Kidney epithelial cell (primary cell): ENCODE results near the gene PSG6. TPM values are rescaled to one million over a fixed set of nuclear protein-coding genes. Genes with fewer than 3 reads are reported as not detected.
"Not testable (repeated sequence)": the region's sequence is repeated elsewhere in the genome, so short reads cannot be mapped to it uniquely, and the experiment has no call there.

ENCODE experiments used
- DNase-seq: peaks from one replicate; pipeline ENCODE4 v3.0.0-alpha.2; 2010; ENCODE audit warnings: low read depth
- H3K27me3 ChIP-seq: 2 replicates; pipeline ENCODE4 v1.6.0; 2011; ENCODE audit warnings: low read length; ENCODE audit not compliant: control insufficient read depth, insufficient read depth
- H3K36me3 ChIP-seq: 2 replicates; pipeline ENCODE4 v1.5.1; 2011; ENCODE audit warnings: low read length; ENCODE audit not compliant: control insufficient read depth, insufficient read depth
- H3K4me3 ChIP-seq: 2 replicates; pipeline ENCODE4 v1.5.1; 2011; ENCODE audit warnings: low read depth, mild to moderate bottlenecking, control low read depth, low read length
- total RNA-seq: library from RNA; depleted of rRNA; stranded (reverse); fragments of >200 nt; gene quantifications from 2 replicates; pipeline ENCODE4 v1.2.3, GENCODE V29; 2015
- TF ChIP-seq, protein P1 (sequence below): IDR thresholded peaks from 2 replicates; pipeline ENCODE4 v1.5.1; 2011; ENCODE audit warnings: mild to moderate bottlenecking, moderate library complexity, low read length, control low read depth, inconsistent platforms; ENCODE audit not compliant: insufficient read depth, poor library complexity, severe bottlenecking

Gene PSG6
- total RNA-seq, 1 donor from 2014 or later, result not detected

DNA sequence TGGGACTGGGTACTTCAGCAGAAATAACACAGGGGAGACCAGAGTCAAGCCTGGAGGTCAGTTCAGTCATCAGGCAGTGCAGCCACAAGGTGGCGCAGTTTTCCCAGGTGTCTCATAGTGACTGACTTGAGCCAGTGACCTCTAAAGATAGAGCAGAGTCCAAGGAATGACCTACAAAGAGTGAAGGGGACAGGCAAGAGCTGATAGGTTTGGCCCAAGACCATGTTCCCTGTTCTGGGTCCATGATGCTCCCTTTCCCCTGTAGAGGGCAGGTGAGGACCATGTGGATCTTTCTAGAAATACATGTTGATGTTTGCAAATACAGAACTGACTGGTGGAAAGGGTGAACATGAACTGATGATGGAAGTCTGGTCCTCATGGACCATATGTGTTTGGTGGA is 12.5 kb upstream of the PSG6 start:
- not testable (repeated sequence) for DNase-seq, H3K4me3 ChIP-seq, H3K36me3 ChIP-seq, H3K27me3 ChIP-seq
- TF ChIP-seq, protein P1, sequence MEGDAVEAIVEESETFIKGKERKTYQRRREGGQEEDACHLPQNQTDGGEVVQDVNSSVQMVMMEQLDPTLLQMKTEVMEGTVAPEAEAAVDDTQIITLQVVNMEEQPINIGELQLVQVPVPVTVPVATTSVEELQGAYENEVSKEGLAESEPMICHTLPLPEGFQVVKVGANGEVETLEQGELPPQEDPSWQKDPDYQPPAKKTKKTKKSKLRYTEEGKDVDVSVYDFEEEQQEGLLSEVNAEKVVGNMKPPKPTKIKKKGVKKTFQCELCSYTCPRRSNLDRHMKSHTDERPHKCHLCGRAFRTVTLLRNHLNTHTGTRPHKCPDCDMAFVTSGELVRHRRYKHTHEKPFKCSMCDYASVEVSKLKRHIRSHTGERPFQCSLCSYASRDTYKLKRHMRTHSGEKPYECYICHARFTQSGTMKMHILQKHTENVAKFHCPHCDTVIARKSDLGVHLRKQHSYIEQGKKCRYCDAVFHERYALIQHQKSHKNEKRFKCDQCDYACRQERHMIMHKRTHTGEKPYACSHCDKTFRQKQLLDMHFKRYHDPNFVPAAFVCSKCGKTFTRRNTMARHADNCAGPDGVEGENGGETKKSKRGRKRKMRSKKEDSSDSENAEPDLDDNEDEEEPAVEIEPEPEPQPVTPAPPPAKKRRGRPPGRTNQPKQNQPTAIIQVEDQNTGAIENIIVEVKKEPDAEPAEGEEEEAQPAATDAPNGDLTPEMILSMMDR, result peak; percentile 8

DNA sequence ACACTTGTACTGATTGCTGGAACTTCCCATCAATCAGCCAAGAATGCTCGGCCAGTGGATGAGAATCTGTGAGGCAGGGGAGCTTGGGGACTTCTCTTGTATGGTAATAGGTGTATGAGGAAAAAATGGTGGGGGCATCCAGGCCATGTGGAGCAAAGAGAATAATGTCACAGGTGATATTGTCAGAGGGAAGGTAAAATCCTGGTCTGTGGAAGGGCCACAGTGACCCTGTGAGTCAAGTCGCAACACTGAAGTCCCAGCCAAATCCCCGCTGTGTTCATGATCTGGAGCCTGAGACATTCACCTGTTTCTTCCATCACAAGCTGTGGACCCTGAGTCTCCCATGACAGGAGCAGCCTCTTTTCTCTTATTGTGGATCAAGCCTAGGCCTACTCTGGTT is 11.2 kb upstream of the PSG6 start:
- Histone ChIP-seq H3K27me3 (no peaks in the 10 kb centered on the region), H3K4me3 (no peak overlapping the region), H3K36me3 (no peaks in the 10 kb centered on the region)
- no peak for DNase-seq
- TF ChIP-seq, protein P1, result no peak

DNA sequence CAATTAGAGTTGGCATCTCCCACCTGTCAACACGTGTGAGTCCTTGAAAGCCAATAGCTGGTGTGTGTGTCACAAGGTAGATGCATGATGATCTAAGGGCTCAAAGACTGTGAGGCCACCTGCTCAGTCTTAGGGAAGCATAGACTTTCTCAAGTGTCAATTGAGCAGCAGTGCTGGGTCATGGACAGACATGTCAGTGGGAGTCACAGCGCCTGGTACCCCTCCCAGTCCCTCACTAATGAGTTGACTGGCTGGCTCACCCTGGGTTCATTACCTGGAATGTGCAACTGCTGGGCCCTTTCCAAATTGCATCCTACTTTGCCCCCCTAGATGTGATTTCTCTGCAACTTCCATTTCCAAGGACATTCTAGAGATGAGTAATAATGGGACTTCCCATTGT is 9.1 kb upstream of the PSG6 start:
- TF ChIP-seq, protein P1, result no peak

DNA sequence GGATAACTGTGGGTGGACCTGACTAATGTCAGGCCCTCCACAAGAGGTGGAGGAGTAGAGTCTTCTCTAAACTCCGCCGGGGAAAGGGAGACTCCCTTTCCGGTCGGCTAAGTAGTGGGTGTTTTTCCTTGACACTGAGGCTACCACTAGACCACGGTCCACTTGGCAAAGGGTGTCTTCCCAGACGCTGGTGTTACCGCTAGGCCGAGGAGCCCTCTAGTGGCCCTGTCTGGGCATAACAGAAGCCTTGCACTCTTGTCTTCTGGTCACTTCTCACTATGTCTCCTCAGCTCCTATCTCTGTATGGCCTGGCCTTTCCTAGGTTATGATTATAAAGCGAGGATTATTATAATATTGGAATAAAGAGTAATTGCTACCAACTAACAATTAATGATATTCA is 5.4 kb upstream of the PSG6 start:
- DNase-seq, H3K27me3 ChIP-seq, H3K36me3 ChIP-seq, H3K4me3 ChIP-seq: not testable (repeated sequence)
- TF ChIP-seq, protein P1, result peak; percentile 56

More for the DNA sequence above, 9.1 kb upstream of the PSG6 start:
- Histone ChIP-seq H3K4me3 (no peak overlapping the region), H3K36me3 (no peaks in the 10 kb centered on the region), H3K27me3 (no peaks in the 10 kb centered on the region)
- no peak for DNase-seq

DNA sequence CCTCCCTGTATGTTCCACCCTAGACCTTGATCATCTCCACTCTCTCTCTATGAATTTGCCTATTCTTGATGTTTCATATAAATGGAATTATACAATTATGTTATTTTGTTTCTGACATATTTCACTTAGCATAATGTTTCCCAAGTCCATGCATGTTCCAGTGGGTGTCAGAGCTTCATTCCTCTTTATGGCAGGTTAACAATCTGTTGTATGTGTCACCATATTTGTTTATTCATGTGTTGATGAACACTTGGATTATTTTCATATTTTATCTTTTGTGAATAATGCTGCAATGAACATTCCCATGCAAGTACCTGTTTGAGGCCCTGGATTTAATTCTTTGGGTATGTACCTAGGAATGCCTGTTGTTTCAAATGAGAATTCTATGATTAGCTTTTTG is 3.3 kb upstream of the PSG6 start:
- not testable (repeated sequence) for DNase-seq, H3K36me3 ChIP-seq, H3K27me3 ChIP-seq, H3K4me3 ChIP-seq

DNA sequence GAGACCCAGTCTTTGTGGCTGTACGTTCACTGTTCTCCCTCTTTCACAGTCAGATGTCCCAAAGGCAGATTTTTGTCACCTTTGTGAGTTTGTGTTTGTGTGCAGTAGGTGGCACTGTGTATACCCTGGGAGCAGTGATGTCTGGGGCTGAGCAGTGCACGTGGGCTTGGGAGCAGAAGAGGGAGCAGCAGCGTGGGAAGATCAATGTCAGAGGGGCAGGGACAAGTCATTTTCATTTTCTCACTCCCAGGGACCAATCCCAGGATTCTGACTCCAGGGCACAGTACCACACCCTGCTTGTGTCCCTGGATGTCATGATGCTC is 2.0 kb upstream of the PSG6 start:
- Histone ChIP-seq H3K4me3 (no peak overlapping the region), H3K27me3 (no peaks in the 10 kb centered on the region), H3K36me3 (no peaks in the 10 kb centered on the region)
- DNase-seq, result no peak
- TF ChIP-seq, protein P1, result no peak
